CD4-positive, alpha-beta T cell (primary cell): ENCODE data around the gene SYT9. TPM values are rescaled to one million over a fixed set of nuclear protein-coding genes. Genes with fewer than 3 reads are reported as not detected.
"Not testable (repeated sequence)": the region's sequence is repeated elsewhere in the genome, so short reads cannot be mapped to it uniquely, and the experiment has no call there.

Experiments
- ATAC-seq: fragments of 200-7000 bp; cut with Tn5 transposase; one replicate; pipeline ENCODE4 v1.10.0; 2022; ENCODE audit warnings: mild to moderate bottlenecking; ENCODE audit not compliant: poor library complexity
- CTCF ChIA-PET: fragments of 350-600 bp; sonication (Branson Sonifier 250); formaldehyde crosslinking; loops from one replicate; lab custom pipeline; 2021; ENCODE audit warnings: antibody characterized with exemption, inconsistent platforms; lab: Charles Lee
- POLR2A ChIA-PET: fragments of 350-600 bp; sonication (Branson Sonifier 250); formaldehyde crosslinking; loops from one replicate; lab custom pipeline; 2021; ENCODE audit warnings: antibody characterized with exemption, inconsistent platforms; lab: Charles Lee
- DNase-seq, 14 experiments: peaks; one replicate each; pipeline ENCODE4 v3.0.0-alpha.2; 2013 to 2020; ENCODE audit warnings: mixed read lengths in 2 of 14
- H3K27ac ChIP-seq, 2 donors: one replicate each; pipeline versions ENCODE4 v1.5.1 to v1.7.0; 2013; ENCODE audit warnings: low read length in 2 of 2, low read depth in 1 of 2, mild to moderate bottlenecking in 1 of 2
- H3K27me3 ChIP-seq, 2 experiments: 1 replicate in 1 of 2; 2 replicates in 1 of 2; pipeline versions ENCODE4 v1.6.1 to v1.7.0; 2013; ENCODE audit warnings: low read length in 2 of 2, control low read depth in 1 of 2, mild to moderate bottlenecking in 1 of 2, moderate library complexity in 1 of 2; ENCODE audit not compliant: insufficient read depth in 2 of 2, control insufficient read depth in 1 of 2
- H3K36me3 ChIP-seq: one replicate; pipeline ENCODE4 v1.6.1; 2013; ENCODE audit warnings: low read length, control low read depth; ENCODE audit not compliant: insufficient read depth
- H3K4me1 ChIP-seq: one replicate; pipeline ENCODE4 v1.6.1; 2013; ENCODE audit warnings: low read length, control low read depth; ENCODE audit not compliant: insufficient read depth
- H3K4me3 ChIP-seq: one replicate; pipeline ENCODE4 v1.5.1; 2013; ENCODE audit warnings: mild to moderate bottlenecking, low read length, moderate library complexity
- H3K9me3 ChIP-seq, 2 experiments: 1 replicate in 1 of 2; 2 replicates in 1 of 2; pipeline versions ENCODE4 v1.6.1 to v1.7.0; 2013; ENCODE audit warnings: low read length in 2 of 2, mild to moderate bottlenecking in 2 of 2, control low read depth in 1 of 2, moderate library complexity in 1 of 2; ENCODE audit not compliant: control insufficient read depth in 1 of 2, insufficient read depth in 1 of 2
- H3K27ac Mint-ChIP-seq: one replicate; pipeline ENCODE4 v1.8.0; 2020; ENCODE audit warnings: mixed read lengths
- H3K27me3 Mint-ChIP-seq: one replicate; pipeline ENCODE4 v1.8.0; 2021; ENCODE audit warnings: mixed read lengths
- H3K36me3 Mint-ChIP-seq: one replicate; pipeline ENCODE4 v1.8.0; 2021; ENCODE audit warnings: low read depth, mixed read lengths
- H3K4me1 Mint-ChIP-seq: one replicate; pipeline ENCODE4 v1.8.0; 2021; ENCODE audit warnings: low read depth, mixed read lengths
- H3K4me3 Mint-ChIP-seq: one replicate; pipeline ENCODE4 v1.8.0; 2020; ENCODE audit warnings: mild to moderate bottlenecking, mixed read lengths
- H3K9me3 Mint-ChIP-seq: one replicate; pipeline ENCODE4 v1.8.0; 2020; ENCODE audit warnings: mixed read lengths
- intact Hi-C, 2 experiments: fragments of 100-400 bp; cut with DNase I in 1 of 2; cut with micrococcal nuclease in 1 of 2; formaldehyde crosslinking; loops; one replicate each; pipeline versions ENCODE4 v1.15.1 to v1.9.0; 2023 to 2025; cut with DNase I, micrococcal nuclease
- total RNA-seq, 174 experiments: library from RNA in 2 of 174; stranded (reverse) in 2 of 174; gene quantifications; one replicate each; pipeline ENCODE4 v1.2.3 and lab custom pipeline; 2021 to 2026
- TF ChIP-seq, protein P1 (sequence below): fragments of 200-600 bp; IDR thresholded peaks from one replicate; pipeline ENCODE4 v1.8.0; 2022; ENCODE audit warnings: antibody characterized with exemption, mild to moderate bottlenecking

Gene SYT9
- total RNA-seq, 2 experiments from 2014 or later = not detected

- H3K4me3 Mint-ChIP-seq = no peak overlapping the region
- Histone ChIP-seq H3K4me3 (no peak overlapping the region), H3K4me1 (no peaks in the 10 kb centered on the region), H3K27ac (no peak overlapping the region), H3K36me3 (no peaks in the 10 kb centered on the region), H3K9me3 (no peaks in the 10 kb centered on the region), H3K27me3 (no peaks in the 10 kb centered on the region)
- intact Hi-C loops = no loop called here
- H3K4me1 Mint-ChIP-seq = no peaks in the 10 kb centered on the region
- ChIA-PET POLR2A (no interaction called here), CTCF (no interaction called here)
- no peak for DNase-seq
- no peak for ATAC-seq
- no peak overlapping the region for H3K27ac Mint-ChIP-seq
- H3K9me3 Mint-ChIP-seq = peaks cover 3% of the 10 kb centered on the region
- TF ChIP-seq, protein P1, sequence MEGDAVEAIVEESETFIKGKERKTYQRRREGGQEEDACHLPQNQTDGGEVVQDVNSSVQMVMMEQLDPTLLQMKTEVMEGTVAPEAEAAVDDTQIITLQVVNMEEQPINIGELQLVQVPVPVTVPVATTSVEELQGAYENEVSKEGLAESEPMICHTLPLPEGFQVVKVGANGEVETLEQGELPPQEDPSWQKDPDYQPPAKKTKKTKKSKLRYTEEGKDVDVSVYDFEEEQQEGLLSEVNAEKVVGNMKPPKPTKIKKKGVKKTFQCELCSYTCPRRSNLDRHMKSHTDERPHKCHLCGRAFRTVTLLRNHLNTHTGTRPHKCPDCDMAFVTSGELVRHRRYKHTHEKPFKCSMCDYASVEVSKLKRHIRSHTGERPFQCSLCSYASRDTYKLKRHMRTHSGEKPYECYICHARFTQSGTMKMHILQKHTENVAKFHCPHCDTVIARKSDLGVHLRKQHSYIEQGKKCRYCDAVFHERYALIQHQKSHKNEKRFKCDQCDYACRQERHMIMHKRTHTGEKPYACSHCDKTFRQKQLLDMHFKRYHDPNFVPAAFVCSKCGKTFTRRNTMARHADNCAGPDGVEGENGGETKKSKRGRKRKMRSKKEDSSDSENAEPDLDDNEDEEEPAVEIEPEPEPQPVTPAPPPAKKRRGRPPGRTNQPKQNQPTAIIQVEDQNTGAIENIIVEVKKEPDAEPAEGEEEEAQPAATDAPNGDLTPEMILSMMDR = no peak
- peaks cover 22% of the 10 kb centered on the region for H3K27me3 Mint-ChIP-seq
- no peaks in the 10 kb centered on the region for H3K36me3 Mint-ChIP-seq
These were observed 81.3 kb downstream of the SYT9 start for GRCh38 chr11:7332962-7333361.

DNA sequence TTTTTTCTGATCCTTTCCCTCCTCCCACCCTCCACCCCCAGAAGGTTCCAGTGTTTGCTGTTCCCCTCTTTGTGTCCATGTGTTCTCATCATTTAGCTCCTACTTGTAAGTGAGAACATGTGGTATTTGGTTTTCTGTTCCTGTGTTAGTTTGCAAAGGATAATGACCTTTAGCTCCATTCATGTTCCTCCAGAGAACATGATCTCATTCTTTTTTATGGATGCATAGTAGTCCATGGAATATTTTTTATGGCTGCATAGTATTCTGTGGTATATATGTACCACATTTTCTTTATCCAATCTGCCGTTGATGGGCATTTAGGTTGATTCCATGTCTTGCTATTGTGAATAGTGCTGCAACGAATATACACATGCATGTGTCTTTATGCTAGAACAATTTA is 83.7 kb downstream of the SYT9 start:
- CTCF ChIA-PET = interaction anchor here (0.6 kb wide), 1 partner anchor 58 kb away, joined by 3 read pairs; no protein-coding TSS in a partner anchor
- H3K9me3 ChIP-seq, H3K9me3 Mint-ChIP-seq, H3K4me3 Mint-ChIP-seq, H3K27ac ChIP-seq, H3K27ac Mint-ChIP-seq, H3K4me3 ChIP-seq, POLR2A ChIA-PET, H3K4me1 ChIP-seq, intact Hi-C loops, ATAC-seq, H3K4me1 Mint-ChIP-seq, H3K27me3 ChIP-seq, H3K36me3 ChIP-seq, DNase-seq, H3K36me3 Mint-ChIP-seq: not testable (repeated sequence)
- peaks cover 27% of the 10 kb centered on the region for H3K27me3 Mint-ChIP-seq

GRCh38 chr11:7341551-7341950 is 89.8 kb downstream of the SYT9 start:
- no peaks in the 10 kb centered on the region for H3K36me3 Mint-ChIP-seq
- H3K36me3 ChIP-seq = no peaks in the 10 kb centered on the region
- CTCF ChIA-PET = no interaction called here
- H3K27ac ChIP-seq = no peak overlapping the region
- H3K27ac Mint-ChIP-seq = no peak overlapping the region
- DNase-seq = no peak
- no peak overlapping the region for H3K4me3 ChIP-seq
- peaks cover 41% of the 10 kb centered on the region for H3K27me3 Mint-ChIP-seq
- TF ChIP-seq, protein P1 = no peak
- intact Hi-C loops = no loop called here
- no peaks in the 10 kb centered on the region for H3K4me1 Mint-ChIP-seq
- peaks cover 3 to 7% of the 10 kb centered on the region in 2 experiments for H3K27me3 ChIP-seq
- POLR2A ChIA-PET = no interaction called here
- peaks cover 2% of the 10 kb centered on the region for H3K9me3 Mint-ChIP-seq
- no peaks in the 10 kb centered on the region for H3K9me3 ChIP-seq
- ATAC-seq = no peak
- H3K4me1 ChIP-seq = no peaks in the 10 kb centered on the region
- no peak overlapping the region for H3K4me3 Mint-ChIP-seq
